BLaER1 treated with 17β-estradiol and CSF1 and Interleukin-3, amounts not matched to agents 10 nM and 100 nM (cell line): ENCODE results near the gene SGMS2.
"Not testable (repeated sequence)": the region's sequence is repeated elsewhere in the genome, so short reads cannot be mapped to it uniquely, and the experiment has no call there.

Experiments used
- H3K27ac ChIP-seq, 11 experiments: shearing (Covaris generic); formaldehyde crosslinking; 2 replicates each; pipeline ENCODE4 v1.8.1; 2022
- H3K27me3 ChIP-seq, 11 experiments: shearing (Covaris generic); formaldehyde crosslinking; 2 replicates each; pipeline ENCODE4 v1.8.1; 2022
- H3K36me3 ChIP-seq, 11 experiments: shearing (Covaris generic); formaldehyde crosslinking; 2 replicates each; pipeline ENCODE4 v1.8.1; 2022
- H3K4me1 ChIP-seq, 10 experiments: shearing (Covaris generic); formaldehyde crosslinking; 2 replicates each; pipeline ENCODE4 v1.8.1; 2022
- H3K4me2 ChIP-seq, 11 experiments: shearing (Covaris generic); formaldehyde crosslinking; 2 replicates each; pipeline ENCODE4 v1.8.1; 2022
- H3K4me3 ChIP-seq, 10 experiments: shearing (Covaris generic); formaldehyde crosslinking; 2 replicates each; pipeline ENCODE4 v1.8.1; 2022
- H3K9ac ChIP-seq, 11 experiments: shearing (Covaris generic); formaldehyde crosslinking; 2 replicates each; pipeline ENCODE4 v1.8.1; 2022
- H3K9me3 ChIP-seq, 11 experiments: shearing (Covaris generic); formaldehyde crosslinking; replicated peaks in 1 of 11; 2 replicates each; pipeline ENCODE4 v1.8.1; 2022
- H4K20me1 ChIP-seq, 11 experiments: shearing (Covaris generic); formaldehyde crosslinking; 2 replicates each; pipeline ENCODE4 v1.8.1; 2022
- Cebpa-rat ChIP-seq, 11 experiments: shearing (Covaris generic); IDR thresholded peaks; 2 replicates each; pipeline ENCODE4 v1.8.1; 2022

The SGMS2 gene

GRCh38 chr4:107906458-107907100 lies 81.8 kb downstream of the SGMS2 start:
- H3K36me3 ChIP-seq, result no peaks in the 10 kb centered on the region
- H3K9me3 ChIP-seq, result peaks cover 0 to 19% (median 0%) of the 10 kb centered on the region in 11 experiments; a peak in 5 of 22 replicates
- H3K27me3 ChIP-seq, result no peaks in the 10 kb centered on the region
- H3K9ac ChIP-seq, result no peak overlapping the region
- H3K4me2 ChIP-seq, result no peak overlapping the region
- H4K20me1 ChIP-seq, result no peaks in the 10 kb centered on the region
- no peak for TF ChIP-seq Cebpa-rat (IDR thresholded peaks at IDR 0.05)
- no peaks in the 10 kb centered on the region for H3K4me1 ChIP-seq
- H3K4me3 ChIP-seq, result no peak overlapping the region
- H3K27ac ChIP-seq, result no peak overlapping the region

GRCh38 chr4:107908377-107908776 lies 83.6 kb downstream of the SGMS2 start:
- H3K9ac ChIP-seq, result no peak overlapping the region
- no peaks in the 10 kb centered on the region for H3K36me3 ChIP-seq
- H3K4me3 ChIP-seq, result no peak overlapping the region
- no peak overlapping the region for H3K27ac ChIP-seq
- H3K4me1 ChIP-seq, result no peaks in the 10 kb centered on the region
- TF ChIP-seq Cebpa-rat (IDR thresholded peaks at IDR 0.05), result no peak
- H3K4me2 ChIP-seq, result no peak overlapping the region
- H4K20me1 ChIP-seq, result no peaks in the 10 kb centered on the region
- H3K27me3 ChIP-seq, result no peaks in the 10 kb centered on the region
- peaks cover 0 to 19% (median 0%) of the 10 kb centered on the region in 11 experiments; a peak in 5 of 22 replicates for H3K9me3 ChIP-seq

- no peak overlapping the region for H3K4me3 ChIP-seq
- no peaks in the 10 kb centered on the region for H3K36me3 ChIP-seq
- no peak overlapping the region for H3K4me2 ChIP-seq
- no peaks in the 10 kb centered on the region for H3K9me3 ChIP-seq
- no peak overlapping the region for H3K9ac ChIP-seq
- no peak for TF ChIP-seq Cebpa-rat (IDR thresholded peaks at IDR 0.05)
- H3K27ac ChIP-seq, result no peak overlapping the region
- no peaks in the 10 kb centered on the region for H3K4me1 ChIP-seq
- no peaks in the 10 kb centered on the region for H4K20me1 ChIP-seq
- H3K27me3 ChIP-seq, result no peaks in the 10 kb centered on the region
Measured at GRCh38 chr4:107913283-107913899, 88.7 kb downstream of the SGMS2 start.

- Histone ChIP-seq H3K36me3 (no peaks in the 10 kb centered on the region), H3K9ac (no peak overlapping the region), H3K4me3 (no peak overlapping the region), H3K4me1 (no peaks in the 10 kb centered on the region), H3K27me3 (no peaks in the 10 kb centered on the region), H3K27ac (no peak overlapping the region), H3K9me3 (peaks cover 10 to 15% (median 13%) of the 10 kb centered on the region in 11 experiments; a peak in 20 of 22 replicates), H3K4me2 (no peak overlapping the region), H4K20me1 (no peaks in the 10 kb centered on the region)
- no peak for TF ChIP-seq Cebpa-rat (IDR thresholded peaks at IDR 0.05)
Measured at GRCh38 chr4:107915220-107915619, 90.5 kb downstream of the SGMS2 start.

GRCh38 chr4:107916623-107917022 lies 91.9 kb downstream of the SGMS2 start:
- Histone ChIP-seq H3K36me3 (no peaks in the 10 kb centered on the region), H3K4me1 (no peaks in the 10 kb centered on the region), H4K20me1 (no peaks in the 10 kb centered on the region), H3K9me3 (peaks cover 16 to 24% (median 21%) of the 10 kb centered on the region in 11 experiments; a peak in 20 of 22 replicates), H3K27ac (no peak overlapping the region), H3K27me3 (no peaks in the 10 kb centered on the region), H3K4me3 (no peak overlapping the region), H3K4me2 (no peak overlapping the region), H3K9ac (no peak overlapping the region)
- TF ChIP-seq Cebpa-rat (IDR thresholded peaks at IDR 0.05), result no peak

- Histone ChIP-seq H3K9ac (no peak overlapping the region), H3K9me3 (peaks cover 16 to 24% (median 21%) of the 10 kb centered on the region in 11 experiments; a peak in 20 of 22 replicates), H4K20me1 (no peaks in the 10 kb centered on the region), H3K4me2 (no peak overlapping the region), H3K4me1 (no peaks in the 10 kb centered on the region), H3K27ac (no peak overlapping the region), H3K36me3 (no peaks in the 10 kb centered on the region), H3K27me3 (no peaks in the 10 kb centered on the region), H3K4me3 (no peak overlapping the region)
- TF ChIP-seq Cebpa-rat (IDR thresholded peaks at IDR 0.05), result no peak
Measured at GRCh38 chr4:107917500-107917899, 92.8 kb downstream of the SGMS2 start.

DNA sequence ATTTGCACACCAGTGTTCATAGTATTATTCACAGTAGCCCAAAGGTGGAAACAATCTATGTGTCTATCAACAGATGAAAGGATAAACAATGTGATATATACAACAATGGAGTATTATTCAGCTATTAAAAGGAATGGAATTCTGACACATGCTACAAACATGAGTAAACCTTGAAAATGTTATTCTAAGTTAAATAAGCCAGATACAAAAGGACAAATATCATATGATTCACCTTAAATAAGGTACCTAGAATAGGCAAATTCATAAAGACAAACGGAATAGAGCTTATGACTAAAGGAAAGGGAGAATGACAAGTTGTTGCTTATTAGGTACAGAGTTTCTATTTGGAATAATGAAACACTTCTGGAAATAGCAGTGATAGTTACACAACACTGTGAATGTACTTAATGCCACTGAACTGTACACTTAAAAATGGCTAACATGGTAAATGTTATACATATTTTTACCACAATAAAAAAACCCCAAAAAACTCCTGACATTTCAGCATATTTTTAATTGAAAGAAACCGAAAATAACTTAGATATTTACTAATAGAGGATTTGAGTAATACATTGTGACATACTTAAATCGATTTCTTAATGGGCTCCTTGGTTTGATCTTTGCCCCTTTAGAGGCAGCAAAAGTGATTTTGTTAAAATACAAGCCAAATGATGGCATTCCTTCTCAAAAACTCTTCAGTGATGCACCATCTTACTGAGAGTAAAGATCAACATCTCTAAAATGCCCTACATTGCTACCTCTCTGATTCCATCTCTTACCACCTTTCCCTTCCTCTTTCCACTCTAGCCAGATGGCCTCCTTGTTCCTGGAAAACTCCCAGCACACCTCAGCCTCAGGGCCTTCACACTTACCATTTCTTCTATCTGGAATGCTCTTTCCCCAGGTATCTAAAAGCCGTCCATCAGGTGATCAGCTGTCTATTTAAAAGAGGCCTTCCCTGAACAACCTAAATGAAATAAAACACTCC lies 98.0 kb downstream of the SGMS2 start:
- Histone ChIP-seq H4K20me1 (no peaks in the 10 kb centered on the region), H3K4me1 (no peaks in the 10 kb centered on the region), H3K4me3 (no peak overlapping the region), H3K4me2 (no peak overlapping the region), H3K36me3 (no peaks in the 10 kb centered on the region), H3K9me3 (peaks cover 16 to 24% (median 21%) of the 10 kb centered on the region in 11 experiments; a peak in 20 of 22 replicates), H3K27me3 (no peaks in the 10 kb centered on the region), H3K27ac (no peak overlapping the region), H3K9ac (no peak overlapping the region)
- TF ChIP-seq Cebpa-rat (IDR thresholded peaks at IDR 0.05), result no peak

GRCh38 chr4:107925713-107926112 lies 101.0 kb downstream of the SGMS2 start:
- not testable (repeated sequence) for H3K4me3 ChIP-seq, H3K9me3 ChIP-seq, H4K20me1 ChIP-seq, H3K4me1 ChIP-seq, H3K27me3 ChIP-seq, H3K27ac ChIP-seq, H3K4me2 ChIP-seq, H3K36me3 ChIP-seq, H3K9ac ChIP-seq

- H3K27me3 ChIP-seq, result peaks cover 2 to 13% (median 4%) of the 10 kb centered on the region in 11 experiments; a peak in 19 of 22 replicates
- H3K4me2 ChIP-seq, result not testable (repeated sequence)
Measured at GRCh38 chr4:107926875-107927274, 102.1 kb downstream of the SGMS2 start.

More at GRCh38 chr4:107926875-107927274, 102.1 kb downstream of the SGMS2 start:
- H4K20me1 ChIP-seq, H3K27ac ChIP-seq, H3K4me3 ChIP-seq, H3K9me3 ChIP-seq, H3K36me3 ChIP-seq, H3K9ac ChIP-seq: not testable (repeated sequence)
- peaks cover 1 to 11% (median 5%) of the 10 kb centered on the region in 10 experiments; a peak in 18 of 20 replicates for H3K4me1 ChIP-seq
